GM18868 (cell line): Measurements from ENCODE around the gene HTT.
"Not testable (repeated sequence)": the region's sequence is repeated elsewhere in the genome, so short reads cannot be mapped to it uniquely, and the experiment has no call there.

Source experiments
- ATAC-seq: cut with Tn5 transposase; IDR thresholded peaks from one replicate; pipeline ENCODE4 v1.9.1; 2021; ENCODE audit warnings: mild to moderate bottlenecking, moderate library complexity; ENCODE audit not compliant: unreplicated experiment

Gene HTT

DNA sequence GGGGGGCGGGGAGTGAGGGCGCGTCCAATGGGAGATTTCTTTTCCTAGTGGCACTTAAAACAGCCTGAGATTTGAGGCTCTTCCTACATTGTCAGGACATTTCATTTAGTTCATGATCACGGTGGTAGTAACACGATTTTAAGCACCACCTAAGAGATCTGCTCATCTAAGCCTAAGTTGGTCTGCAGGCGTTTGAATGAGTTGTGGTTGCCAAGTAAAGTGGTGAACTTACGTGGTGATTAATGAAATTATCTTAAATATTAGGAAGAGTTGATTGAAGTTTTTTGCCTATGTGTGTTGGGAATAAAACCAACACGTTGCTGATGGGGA lies 1.1 kb downstream of the HTT start:
- no peak for ATAC-seq

DNA sequence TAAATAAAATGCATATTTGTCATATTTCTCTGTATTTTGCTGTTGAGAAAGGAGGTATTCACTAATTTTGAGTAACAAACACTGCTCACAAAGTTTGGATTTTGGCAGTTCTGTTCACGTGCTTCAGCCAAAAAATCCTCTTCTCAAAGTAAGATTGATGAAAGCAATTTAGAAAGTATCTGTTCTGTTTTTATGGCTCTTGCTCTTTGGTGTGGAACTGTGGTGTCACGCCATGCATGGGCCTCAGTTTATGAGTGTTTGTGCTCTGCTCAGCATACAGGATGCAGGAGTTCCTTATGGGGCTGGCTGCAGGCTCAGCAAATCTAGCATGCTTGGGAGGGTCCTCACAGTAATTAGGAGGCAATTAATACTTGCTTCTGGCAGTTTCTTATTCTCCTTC lies 3.3 kb downstream of the HTT start:
- peak; percentile 36 for ATAC-seq

GRCh38 chr4:3079694-3080123 lies 5.2 kb downstream of the HTT start:
- ATAC-seq: peak; percentile 47

DNA sequence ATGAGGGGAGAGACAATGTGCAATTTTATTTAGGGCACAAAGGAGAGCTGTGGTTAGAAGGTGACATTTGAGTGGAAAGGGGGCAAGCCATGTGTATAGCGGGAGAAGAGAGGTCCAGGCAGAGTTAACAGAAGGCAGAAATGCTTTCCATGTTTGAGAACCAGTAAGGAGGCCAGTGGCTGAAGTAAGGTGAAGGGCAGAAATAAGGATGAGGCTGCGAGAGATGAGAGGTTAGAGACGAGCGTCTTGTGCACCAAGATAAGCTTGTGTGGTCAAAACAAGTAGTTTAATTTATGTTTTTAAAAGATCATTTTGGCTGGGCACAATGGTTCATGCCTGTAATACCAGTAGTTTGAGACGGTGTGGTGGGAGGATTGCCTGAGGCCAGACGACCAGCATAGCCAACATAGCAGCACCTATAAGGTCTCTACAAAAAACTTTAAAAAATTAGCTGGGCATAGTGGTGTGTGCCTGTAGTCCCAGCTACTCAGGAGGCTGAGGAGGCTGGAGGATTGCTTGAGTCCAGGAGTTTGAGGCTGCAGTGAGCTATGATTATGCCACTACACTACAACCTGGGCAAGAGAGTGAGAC lies 8.5 kb downstream of the HTT start:
- no peak for ATAC-seq

DNA sequence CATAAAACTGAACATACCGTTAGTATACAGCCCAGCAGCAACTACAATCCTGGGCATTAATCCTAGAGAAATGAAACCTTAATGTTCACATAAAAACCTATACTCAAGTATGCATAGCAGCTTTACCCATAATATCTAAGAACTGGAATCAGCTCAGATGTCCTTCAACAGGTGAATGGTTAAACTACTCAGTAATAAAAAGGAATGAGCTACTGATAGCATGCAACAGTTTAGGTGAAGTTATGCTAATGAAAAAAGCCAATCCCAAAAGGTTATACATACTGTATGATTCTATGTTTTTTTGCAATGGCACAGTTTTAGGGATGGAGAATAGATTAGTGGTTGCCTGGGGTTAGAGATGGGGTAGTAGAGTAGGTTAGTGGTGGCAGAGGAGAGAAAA lies 9.3 kb downstream of the HTT start:
- no peak for ATAC-seq

DNA sequence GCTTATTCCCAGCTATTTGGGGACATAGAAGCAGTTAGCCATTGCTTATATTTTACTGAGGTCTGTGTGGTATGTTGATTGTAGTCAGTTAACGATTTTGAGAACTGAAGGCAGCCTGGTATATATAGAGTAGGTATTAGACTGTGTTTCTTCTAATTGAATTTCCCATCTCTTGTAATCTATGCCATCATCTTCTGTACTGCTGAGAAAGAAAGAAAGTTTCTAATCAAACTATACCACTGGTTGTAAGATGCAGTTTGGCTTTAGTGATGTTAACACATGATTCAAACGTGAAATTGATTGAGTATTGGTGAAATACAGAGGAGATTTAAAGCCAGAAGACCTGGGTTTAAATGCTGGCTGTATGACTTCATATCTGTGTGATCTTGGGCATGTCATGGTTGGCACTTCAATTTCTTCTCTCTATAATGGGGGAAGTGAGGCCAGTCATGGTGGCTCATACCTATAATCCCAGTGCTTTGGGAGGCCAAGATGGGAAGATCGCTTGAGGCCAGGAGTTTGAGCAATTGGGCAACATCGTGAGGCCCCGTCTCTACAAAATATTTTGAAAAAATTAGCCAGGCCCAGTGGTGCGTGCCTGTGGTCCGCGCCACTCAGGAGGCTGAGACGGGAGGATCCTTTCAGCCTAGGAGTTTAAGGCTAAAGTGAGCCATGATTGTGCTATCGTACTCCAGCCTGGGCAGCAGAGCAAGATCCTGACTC lies 11.6 kb downstream of the HTT start:
- ATAC-seq: no peak

DNA sequence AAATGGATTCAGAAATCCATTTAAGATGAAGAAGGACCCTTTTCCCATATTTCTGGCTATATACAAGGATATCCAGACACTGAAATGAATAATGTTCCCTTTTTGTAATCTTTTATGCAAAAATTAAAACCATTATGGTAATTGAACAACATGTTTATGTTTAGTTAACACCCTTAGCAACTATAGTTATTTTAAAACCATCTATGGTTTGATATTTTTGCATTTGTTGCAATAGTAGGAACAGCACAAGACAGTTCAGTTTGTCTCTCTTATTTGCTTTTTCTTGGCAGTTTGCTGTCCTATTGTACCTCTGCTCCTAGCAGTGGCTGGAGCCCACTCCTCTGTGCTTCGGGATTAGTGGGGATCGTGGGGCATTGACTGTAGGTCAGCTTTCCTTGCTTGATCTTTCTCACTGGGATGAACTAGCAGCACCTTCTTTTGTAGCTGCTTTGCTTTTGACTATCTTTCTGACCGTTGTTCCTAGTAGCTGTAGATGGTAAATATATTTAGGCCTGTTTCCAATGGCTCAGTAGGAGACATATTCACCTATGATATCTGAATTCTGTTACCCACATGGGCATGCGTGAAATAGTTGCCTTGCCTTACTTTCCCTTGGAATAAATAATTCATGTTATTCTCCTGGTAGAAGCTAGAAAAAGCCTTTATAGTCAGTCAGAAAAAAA lies 12.8 kb downstream of the HTT start:
- ATAC-seq: no peak

GRCh38 chr4:3091464-3091863 lies 17.0 kb downstream of the HTT start:
- ATAC-seq: no peak

GRCh38 chr4:3094701-3095100 lies 20.2 kb downstream of the HTT start:
- not testable (repeated sequence) for ATAC-seq

DNA sequence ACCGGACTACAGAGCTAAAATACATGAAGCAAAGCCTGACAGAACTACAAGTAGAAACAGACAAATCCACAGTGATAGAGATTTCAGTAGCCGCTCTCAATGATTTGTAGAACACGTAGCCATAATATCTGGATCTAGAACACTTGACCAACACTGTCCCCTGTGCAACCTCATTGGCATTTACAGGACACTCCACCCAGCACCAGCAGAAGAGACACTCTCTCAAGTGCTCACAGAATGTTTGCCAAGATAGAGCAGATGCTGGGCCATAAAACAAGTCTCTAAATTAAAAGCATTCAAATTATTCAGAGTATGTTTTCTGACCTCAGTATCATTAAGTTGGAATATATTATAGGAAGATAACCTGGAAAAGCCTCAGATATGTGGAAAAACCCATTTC lies 21.7 kb downstream of the HTT start:
- no peak for ATAC-seq

GRCh38 chr4:3098346-3098745 lies 23.9 kb downstream of the HTT start:
- ATAC-seq: no peak

GRCh38 chr4:3106339-3107186 lies 32.1 kb downstream of the HTT start:
- ATAC-seq: peak; percentile 96

DNA sequence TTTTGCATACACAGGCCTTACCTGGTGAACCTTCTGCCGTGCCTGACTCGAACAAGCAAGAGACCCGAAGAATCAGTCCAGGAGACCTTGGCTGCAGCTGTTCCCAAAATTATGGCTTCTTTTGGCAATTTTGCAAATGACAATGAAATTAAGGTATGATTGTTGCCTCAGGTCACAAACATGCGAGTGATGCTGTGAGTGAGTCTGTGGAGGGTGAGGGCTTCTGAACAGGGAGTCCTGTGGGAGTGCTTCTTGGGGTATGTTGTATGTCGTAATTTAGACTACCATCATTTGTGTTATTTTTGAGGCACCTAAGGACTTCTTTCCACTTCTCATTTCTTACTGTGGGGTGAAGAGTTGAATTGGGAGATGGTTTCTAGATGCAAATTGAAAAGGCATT lies 32.8 kb downstream of the HTT start:
- no peak for ATAC-seq

DNA sequence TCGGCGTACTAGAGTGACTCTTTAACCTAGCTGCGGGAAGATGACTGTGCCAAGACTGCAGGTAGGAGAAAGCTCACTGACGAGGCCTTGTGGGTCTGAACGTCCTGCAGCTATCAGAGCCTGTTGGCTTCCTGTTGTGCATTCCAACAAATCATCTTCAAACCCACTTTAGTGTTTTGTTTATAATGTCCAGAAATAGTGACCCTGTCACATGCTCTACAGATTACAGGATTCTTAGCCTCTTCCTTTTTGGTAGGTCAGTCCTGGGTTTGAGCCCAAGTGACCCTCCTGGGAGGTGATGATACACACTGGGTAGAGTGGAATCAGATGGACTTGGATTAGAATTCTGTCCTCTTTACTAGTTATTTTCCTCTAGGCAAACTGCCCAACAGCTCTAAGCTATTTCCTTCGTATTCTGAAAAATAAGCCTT lies 33.2 kb downstream of the HTT start:
- ATAC-seq: no peak

DNA sequence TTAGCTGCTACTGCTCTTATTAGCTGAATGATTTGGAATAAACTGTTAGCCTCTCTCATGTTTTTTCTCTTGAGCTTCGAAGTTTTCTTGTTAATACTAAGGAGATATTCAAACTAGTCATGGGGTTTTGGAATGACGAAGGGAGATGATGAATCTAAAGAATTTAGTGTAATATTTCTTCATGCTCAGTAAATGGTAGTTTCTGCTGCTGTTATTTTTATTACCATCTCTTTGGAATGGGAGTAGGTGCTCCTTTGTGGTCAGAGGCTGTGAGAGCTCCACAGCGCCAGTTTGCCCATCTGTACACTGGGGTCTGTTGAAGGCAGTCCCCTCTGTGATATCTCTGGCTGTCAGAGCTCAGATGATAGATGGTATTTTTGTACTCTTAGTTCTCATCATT lies 33.7 kb downstream of the HTT start:
- ATAC-seq: no peak

DNA sequence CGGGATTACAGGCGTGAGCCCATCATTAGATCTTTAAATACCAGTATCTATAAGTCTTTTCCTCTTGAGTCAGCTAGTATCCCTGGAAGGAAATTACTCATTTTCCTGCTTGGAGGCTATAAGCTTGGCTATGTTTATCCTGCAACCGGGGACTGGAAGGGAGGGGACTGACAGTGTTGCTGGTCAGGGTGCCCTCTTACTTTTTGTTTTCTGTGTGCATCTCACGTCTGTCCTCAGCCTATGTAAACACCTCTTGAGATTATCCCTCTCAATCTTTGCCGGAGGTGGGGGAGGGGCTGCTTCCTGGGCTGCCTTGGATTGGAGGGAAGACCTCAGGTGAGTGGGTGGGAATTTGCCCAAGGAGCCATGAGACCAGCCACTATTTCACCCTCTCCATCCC lies 37.0 kb downstream of the HTT start:
- ATAC-seq: no peak

DNA sequence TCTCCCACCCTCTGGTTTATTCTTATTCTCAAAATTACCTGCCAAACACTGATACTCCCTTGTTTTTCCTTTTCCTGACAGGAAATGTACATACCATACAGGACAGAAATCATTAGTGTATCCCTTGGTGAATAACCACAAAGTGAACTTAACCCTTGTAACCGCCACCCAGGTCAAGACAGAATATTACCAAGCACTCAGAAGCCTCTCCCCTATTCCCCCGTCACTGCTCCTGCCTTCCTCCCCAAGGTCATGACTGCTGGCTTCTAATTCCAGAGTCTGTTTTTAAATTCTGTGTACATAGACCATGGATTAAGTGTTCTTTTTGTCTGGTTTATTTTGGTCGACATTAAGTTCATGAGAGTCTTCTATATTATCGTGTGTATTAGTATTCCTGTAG lies 37.7 kb downstream of the HTT start:
- ATAC-seq: no peak

DNA sequence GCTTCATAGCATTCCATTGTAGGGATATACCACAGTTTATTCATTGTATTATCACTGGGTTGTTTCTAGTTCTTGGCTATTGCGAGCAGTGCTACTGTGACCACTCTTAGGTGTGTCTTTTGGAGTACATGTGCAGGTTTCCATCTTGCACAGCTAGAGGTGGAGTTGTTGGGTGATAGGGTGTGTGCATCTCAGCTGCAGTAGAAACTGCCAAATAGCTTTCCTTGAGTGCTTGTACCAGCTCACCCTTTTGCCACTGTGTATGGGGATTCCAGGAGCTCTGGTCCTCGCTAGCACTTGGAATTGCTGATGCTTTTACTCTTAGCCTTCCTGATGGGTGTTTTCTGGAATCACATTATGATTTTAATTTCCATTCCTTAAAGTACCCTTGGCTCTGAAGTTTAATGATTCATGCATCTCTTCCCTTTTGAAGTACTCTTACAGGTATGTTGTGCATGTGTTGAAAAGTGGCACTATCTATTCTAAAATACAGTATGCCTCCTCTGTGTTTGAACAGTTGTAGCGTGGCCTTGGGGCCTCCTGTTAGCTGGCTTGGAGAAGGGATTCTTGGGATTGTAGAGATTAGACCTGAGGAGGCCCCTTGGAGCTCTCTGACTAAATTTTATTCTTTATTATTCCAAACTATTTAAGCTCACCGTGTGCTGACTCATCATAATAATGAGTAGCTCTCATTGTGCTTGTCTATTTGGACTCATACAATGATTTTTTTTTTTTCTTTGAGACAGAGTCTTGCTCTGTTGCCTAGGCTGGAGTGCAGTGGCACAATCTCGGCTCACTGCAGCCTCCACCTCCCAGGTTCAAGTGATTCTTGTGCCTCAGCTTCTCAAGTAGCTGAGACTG lies 38.4 kb downstream of the HTT start:
- ATAC-seq: no peak

DNA sequence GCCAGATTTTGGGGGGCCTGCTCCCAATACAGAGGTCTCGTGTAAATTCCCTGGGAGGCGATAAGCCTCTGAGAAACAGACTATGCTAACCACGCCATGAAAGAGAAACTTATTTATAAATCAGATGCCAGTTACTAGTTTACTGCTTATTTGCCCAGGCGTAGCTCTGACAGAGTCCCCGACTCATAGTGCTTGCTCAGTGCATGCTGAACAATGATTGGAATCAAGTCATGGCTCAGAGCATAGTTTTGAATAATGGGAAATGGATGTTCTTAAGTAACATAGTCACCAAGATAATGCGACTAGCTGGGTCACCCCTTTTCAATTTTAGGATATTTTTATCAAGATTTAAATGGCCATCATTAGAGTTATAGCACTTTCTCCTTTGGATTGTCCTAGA lies 39.9 kb downstream of the HTT start:
- ATAC-seq: no peak

- no peak for ATAC-seq
Measured at GRCh38 chr4:3115637-3116270, 41.3 kb downstream of the HTT start.
